HG02981 (cell line): ENCODE results near the gene FBXO34.
A peak's percentile ranks its signal among the peaks of the same experiment; 100 is the strongest.

Source experiments
- ATAC-seq: cut with Tn5 transposase; IDR thresholded peaks from one replicate; pipeline ENCODE4 v1.9.1; 2021; ENCODE audit warnings: mild to moderate bottlenecking, moderate library complexity; ENCODE audit not compliant: unreplicated experiment

FBXO34 gene

DNA sequence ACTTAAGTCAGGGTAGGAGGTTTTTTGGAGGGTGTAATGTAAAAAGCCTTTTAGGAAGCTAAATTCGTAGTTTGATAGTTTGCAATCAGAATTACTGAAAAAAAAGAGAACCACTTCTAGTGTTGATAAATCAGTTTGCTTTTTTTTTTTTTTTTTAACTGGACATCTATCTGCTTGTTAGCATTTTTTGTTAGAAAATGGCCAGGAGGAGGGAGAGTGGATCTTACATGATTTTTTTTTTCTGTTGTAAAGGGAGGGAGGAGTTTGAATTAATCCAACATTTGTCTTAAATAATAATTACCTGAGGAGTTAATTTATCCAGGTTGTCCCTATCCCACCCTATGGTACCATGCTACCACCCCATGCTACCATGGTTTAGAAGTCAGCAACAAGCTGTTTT, 1.2 kb downstream of the FBXO34 start:
- ATAC-seq, result no peak

DNA sequence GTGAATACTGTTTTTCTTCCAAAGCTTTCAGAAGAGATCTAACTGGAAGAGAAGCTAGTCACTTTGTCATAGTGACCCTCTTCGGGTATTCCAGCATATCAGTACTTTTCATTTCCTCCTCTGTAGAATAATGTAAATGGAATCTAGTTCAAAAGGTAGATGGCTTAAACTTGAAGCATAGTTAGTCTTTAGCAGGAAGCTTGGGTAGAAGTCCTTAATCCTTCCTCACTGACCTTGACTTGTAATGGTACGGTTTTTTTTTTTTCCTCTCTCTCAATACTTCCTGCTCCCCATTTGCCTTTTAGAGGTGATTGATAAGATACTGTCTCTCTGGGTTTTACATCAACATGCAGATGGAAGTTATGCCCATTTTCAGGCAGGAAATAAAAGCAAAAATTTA, 1.7 kb downstream of the FBXO34 start:
- ATAC-seq, result no peak

DNA sequence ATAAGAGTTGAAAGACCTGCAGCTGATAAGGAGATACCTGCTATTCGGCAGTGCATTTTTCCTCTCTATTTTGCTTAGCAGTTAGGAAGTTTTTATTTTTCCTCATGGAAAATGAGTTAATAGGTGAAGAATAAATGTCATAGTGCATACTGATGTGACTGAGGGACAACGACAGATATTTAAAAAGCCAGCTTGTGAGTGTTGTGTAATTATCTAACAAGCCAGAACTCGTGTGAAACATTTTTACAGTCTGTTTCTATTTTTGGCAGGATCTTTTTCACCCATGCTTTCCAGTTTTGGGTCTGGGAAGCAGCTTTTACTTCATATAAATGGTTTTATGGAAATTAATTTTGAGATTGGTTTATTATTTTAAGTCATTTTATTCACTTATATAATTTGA, 2.9 kb downstream of the FBXO34 start:
- ATAC-seq, result no peak

DNA sequence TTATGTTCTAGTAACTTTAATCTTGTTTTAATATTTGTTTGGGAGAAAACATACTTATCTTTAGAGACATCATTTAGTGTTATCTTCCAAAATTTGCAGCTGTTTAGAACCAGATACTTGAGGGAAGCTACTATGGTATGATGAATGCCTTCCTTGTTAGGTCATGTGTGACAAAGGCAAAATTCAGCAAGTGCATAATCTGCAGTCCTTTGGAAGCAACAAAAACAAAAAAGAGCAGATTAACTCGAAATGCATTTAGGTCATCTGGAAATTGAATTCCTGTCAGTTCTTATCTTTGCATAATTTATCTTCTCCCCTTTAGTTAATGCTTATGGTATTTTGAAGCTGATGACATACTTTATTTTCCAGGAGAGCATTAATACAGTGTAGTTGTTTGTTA, 3.5 kb downstream of the FBXO34 start:
- no peak for ATAC-seq

DNA sequence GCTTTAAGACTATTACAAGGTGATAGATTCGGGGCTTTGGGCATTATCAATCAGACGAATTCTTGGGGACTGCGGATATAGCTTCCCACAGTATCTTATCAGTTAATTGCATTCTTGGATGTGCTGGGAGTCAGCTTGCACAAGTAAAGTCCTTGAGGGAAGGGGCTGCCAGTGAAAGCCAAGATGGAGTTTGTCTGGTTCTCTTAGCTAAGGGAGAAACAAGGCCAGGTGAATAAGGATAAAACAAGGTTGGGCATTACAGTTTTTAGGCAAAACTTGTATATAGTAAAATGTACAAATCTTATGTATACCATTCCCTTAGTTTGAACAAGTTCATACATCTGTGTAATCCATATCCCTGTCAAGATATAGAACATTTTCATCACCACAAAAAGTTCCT, 5.5 kb downstream of the FBXO34 start:
- ATAC-seq, result no peak

DNA sequence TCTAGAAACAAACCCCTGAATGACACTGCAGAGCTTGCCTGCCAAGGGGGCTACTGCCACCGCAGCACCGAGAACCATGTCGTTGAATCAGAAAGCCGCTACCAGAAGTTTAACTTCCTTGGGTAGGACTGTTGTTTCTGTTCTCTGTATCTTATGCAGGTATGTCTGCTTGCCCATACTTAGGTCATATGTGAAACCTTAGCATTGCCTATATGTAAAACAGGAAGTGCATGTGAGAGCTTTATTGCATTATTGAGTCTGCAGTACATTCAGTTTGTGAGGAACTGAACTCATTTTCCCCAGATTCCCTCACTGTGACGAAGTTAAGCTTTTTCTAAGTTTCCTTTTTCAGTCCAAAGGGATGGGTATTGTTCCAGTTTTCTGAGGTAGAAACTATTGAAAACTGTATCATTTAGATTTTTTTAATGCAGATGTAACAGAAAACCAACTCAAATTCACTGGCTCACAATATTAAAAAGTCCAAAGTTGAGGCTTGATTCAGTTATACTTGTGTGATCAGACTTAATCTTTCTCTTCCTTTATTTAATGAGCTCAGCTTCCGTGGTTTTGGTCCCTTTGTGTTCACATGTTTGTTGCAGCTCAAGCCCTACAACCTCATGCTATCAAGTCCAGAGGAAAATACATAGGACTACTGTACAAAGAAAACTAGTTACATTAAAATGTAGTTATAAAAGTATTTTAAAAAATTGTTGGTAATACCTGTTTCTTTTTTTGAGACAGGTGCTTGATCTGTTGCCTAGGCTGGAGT, 6.9 kb downstream of the FBXO34 start:
- peak; percentile 88 for ATAC-seq

- ATAC-seq, result no peak
Observed at GRCh38 chr14:55279384-55279783, 8.2 kb downstream of the FBXO34 start.

DNA sequence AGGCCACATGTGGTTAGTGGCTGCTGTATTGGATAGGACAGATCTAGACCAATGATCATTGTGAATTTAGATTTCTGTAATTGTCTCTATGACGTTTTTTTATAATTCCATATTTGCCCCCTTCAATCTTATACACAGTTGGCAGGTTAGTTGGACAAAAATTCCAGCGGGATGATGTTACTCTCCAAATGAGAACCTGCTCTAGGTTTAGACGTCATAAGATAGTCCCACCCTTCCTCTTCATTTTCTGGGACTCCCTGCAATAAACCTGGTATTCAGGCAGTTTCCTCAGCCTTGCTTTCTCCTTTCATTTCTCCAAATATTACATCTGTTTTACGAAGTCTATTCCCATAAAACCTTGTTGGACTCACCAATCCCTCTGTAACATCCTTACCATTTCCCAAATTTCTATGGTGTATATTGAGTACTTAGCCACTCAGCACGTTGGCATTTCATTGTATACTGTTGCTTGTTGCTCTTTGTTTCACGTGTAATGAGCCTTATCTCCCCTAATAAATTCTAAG, 10.2 kb downstream of the FBXO34 start:
- ATAC-seq, result no peak

DNA sequence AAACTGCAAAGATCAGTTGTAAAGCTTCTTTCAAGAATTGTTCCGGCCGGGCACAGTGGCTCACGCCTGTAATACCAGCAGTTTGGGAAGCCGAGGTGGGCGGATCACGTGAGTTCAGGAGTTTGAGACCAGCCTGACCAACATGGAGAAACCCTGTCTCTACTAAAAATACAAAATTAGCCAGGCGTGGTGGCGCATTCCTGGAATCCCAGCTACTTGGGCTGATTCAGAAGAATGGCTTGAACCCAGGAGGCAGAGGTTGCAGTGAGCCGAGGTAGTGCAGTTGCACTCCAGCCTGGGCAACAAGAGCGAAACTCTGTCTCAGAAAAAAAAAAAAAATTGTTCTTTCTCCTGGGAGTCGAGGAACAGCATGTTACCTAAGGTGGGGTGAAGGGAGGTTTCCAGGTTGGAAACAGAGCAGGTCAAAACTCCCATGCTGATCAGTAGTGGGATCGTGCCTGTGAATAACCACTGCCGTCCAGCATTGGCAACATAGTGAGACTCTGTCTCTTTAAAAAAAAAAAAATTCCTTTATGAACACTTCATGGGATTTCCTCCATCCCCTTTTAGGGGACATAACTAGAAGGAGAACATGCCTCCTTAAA, 13.9 kb downstream of the FBXO34 start:
- no peak for ATAC-seq

DNA sequence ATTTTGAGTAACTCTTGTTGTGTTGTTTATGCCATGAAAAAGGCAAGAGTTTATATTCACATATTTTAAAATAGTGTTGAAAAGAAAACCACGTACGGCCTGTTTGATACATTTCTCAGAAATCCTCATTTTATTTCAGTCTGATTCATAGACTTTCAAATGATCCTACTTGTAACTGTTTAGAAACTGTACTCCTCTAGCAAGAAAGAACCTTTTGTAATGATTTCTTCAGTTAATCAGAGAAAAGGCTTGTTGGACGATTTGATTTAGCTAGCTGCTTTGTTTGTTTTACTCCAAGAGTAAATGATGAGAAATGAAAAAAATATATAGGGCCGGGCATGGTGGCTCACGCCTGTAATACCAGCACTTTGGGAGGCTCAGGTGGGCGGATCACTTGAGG, 17.2 kb downstream of the FBXO34 start:
- no peak for ATAC-seq

DNA sequence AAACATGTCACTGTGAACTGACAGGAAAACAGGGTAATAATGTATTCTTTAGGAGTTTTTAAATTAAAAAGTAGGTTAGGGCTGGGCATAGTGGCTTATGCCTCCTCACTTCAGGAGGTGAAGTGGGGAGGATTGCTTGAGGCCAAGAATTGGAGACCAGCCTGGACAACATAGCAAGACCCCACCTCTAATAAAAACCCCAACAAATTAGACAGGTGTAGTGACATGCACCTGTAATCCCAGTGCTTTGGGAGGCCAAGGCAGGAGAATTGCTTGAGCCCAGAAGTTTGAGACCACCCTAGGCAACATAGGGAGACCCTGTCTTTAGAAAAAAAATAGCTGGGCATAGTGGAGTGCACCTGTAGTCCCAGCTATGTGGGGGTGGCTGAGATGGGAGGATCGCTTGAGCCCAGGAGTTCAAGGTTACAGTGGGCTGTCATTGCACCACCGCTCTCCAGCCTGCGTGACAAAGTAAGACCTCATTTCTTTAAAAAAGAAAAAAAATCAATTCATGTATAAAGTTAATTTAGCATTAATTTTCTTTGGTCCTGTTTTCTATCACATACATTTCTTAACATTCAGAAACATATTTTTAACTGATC, 20.4 kb downstream of the FBXO34 start:
- ATAC-seq, result no peak

DNA sequence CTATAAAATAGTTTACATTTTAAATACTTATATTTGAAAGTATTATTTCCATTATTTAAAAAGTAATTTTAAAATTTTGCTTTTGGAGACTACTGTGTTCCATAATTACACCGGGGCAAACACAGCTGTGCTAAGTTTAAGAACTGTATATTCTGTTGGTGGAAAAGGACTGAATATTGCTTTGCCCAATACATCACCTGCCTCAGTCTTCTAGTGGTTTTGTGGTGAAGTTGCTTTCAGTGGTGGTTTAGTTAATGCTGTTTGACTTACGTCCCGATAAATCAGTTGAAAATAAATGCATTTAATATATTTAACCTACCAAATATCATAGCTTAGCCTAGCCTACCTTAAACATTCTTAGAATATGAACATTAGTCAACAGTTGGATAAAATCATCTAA, 23.4 kb downstream of the FBXO34 start:
- no peak for ATAC-seq

- ATAC-seq, result no peak
Observed at GRCh38 chr14:55297611-55298499, 26.6 kb downstream of the FBXO34 start.

- ATAC-seq, result no peak
Observed at GRCh38 chr14:55298500-55298822, 27.2 kb downstream of the FBXO34 start.

GRCh38 chr14:55301437-55302121, 30.4 kb downstream of the FBXO34 start:
- peak; percentile 57 for ATAC-seq

DNA sequence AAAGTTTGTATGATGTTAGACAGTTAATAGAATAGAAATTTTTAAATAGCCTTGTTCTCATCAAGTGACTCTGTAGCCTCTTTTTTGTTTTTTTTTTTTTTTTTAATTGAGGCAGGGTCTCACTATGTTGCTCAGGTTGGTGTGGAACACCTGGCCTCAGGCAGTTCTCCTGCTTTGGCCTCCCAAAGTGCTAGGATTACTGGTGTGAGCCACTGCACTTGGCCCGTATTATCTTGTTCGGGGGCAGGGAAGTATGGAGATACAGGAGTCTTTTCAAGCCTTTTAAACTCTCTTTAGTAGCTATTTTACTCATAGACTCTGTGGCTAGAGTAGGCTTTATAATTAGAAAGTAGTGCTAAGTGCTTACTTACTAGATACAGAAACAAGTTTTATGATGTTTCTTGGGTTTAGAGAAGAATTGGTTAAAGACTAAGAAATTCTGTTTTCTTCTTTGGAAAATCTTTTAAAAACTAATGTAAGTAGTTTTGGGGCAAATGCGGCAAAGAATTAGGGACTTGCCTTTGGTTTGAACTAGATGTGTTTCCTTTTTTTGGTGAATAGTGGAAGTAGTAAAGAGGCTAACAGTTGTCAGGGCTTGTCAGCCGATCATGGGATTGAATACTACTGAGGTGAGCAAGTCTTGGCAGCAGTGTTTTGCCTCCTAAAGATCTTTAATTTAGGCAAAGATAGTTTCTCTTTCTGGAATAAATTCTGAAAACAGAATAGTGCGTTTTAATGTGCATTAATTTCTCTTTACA, 31.3 kb downstream of the FBXO34 start:
- no peak for ATAC-seq

DNA sequence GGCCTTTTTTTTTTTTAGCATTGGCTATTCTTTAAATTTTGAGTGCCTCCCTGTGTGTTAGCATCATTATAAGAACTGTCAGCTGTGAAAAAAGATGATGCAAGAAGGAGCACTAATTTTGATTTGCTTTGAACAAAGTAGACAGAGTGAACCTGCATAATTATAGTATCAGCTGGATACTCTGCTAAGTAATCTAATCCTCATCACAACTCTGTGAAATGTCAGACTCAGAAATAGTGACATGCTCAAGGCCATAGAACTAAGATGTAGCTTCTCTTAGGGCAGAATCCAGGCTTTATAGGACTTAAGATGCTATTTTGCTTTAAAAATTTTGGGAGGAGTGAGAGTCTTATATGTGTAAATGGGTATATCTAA, 31.9 kb downstream of the FBXO34 start:
- ATAC-seq, result no peak

GRCh38 chr14:55303691-55304145, 32.5 kb downstream of the FBXO34 start:
- ATAC-seq, result peak; percentile 44

DNA sequence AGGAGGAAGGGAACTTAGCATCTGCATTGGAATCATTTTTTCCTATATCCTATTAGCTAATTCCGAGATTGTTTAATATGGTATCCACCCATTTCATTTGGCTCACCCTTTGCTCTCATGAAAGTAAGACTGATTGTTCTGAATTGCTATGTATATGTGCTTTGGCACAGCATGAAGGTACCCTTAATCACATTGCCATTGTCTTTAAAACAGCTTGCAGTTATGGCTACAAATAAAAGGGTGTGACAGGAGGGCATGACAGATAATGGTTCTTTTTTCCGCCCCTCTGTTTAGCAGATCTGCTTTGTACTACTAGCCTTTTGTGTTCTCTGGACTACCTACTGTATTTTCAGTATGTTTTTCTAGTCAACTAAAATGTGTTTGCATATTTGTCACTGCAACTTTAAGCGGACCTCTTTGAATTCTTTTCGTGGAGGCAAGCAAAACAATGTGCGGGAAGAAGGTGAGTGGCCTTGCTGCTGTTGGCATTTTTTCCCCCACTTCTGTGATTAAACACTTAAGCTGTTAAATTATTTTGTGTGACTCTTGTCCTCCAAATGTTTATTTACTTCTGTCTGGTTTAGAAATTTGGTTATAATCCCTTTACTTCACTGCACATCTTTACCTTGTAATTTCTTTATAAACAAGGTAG, 35.8 kb downstream of the FBXO34 start:
- no peak for ATAC-seq
